GM21723 (cell line): ENCODE results near the gene HSDL1.

Source experiments
- ATAC-seq: cut with Tn5 transposase; IDR thresholded peaks from one replicate; pipeline ENCODE4 v1.9.1; 2021; ENCODE audit warnings: mild to moderate bottlenecking, moderate library complexity; ENCODE audit not compliant: unreplicated experiment

Gene HSDL1

DNA sequence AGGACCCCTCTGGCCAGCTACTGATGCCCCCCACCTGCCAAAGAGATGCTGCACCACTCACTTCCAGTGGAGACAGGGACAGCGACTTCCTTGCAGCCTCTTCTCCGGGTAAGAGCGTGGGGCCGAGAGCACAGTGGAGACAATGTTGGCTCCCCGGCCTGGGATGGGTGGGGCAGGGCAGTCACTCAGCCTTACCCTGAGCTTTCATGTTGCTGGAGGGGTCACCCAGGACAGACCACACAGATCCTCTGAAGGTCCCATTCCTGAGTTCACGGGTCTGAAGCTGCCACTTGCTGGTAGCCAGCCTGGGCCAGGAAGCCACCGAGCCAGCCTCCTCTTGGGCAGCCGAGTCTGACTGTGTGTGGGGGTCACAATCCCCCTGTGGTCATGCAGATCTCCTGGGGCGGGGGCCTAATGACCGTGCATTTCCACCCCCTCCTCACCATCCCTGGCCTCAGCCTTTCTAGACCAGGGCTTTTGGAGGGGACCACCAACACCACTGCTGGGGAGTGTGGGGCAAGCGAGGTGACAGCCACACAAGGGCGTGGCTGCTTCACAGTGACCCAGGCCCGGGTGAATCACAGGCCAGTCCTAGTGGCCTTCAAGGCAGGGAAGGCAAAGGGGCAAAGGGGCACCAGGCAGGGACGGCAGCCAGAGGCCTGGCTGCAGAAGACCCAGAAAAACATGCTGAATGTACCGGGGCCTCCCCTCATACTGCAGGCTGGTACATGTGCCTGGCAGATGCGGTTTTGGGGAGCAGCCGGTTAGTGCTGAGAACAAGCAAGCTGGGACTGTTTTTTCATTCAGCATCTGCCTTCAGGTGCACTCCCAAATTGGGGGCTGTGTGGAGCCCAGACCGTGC lies 31.4 kb upstream of the HSDL1 start:
- ATAC-seq = no peak

GRCh38 chr16:84175350-84176081 lies 30.5 kb upstream of the HSDL1 start:
- ATAC-seq = peak; percentile 83

GRCh38 chr16:84174396-84174795 lies 29.4 kb upstream of the HSDL1 start:
- no peak for ATAC-seq

GRCh38 chr16:84169765-84170310 lies 24.9 kb upstream of the HSDL1 start:
- no peak for ATAC-seq

DNA sequence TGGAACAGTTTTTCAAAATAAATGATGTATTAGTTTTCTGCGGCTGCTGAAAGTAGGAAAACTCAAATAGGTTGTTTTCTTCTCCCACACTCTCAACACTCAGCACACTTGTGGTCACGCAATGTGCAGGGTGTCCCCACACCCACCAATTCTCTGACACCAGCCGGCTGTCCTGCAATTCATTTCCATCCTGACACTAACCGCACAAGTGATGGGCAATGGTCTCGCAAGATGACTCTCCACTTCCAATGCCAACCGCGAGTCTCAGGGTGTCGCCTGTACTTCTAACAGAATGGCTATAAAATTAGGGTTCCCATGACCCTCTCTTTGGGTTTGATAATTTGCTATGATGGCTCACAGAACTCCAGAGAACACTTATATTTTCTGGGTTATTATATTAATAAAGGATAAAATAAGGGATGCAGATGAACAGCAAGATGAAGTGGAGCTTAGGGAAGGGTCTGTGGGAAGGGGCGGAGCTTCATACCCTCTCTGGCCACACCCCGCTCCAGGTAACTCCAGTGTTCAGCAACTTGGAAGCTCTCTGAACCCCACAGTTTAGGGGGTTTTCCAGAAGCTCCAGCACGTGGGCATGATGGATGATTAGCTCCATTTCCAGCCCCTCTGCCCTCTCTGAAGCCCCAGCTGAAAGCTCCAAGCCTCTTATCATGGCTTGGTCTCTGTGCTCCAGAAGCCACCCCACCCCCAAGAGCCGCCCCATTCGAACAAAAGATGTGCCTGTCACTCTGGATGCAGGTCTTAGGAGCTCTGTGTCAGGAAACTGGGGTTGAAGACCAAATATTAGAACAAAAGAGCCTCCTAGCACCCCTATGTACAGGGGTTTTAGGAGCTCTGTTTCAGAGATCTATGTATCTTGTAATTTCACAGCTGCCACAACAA lies 22.1 kb upstream of the HSDL1 start:
- ATAC-seq = no peak

DNA sequence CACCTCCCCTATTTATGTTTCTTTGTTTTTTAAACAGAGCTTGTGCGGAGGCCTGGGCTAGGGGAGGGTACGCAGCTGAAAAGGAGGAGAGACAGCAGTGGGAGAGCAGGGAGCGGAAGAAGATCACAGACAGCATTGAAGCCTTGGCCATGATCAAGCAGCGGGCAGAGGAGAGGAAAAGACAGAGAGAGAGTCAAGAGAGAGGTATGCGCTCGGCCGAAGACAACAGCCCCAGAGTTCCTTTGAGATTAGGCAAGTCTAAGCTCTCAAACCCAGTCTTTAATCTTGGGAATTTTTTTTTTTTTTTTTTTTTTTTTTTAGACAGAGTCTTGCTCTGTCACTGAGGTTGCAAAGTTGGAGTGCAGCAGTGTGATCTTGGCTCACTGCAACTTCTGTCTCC lies 20.8 kb upstream of the HSDL1 start:
- ATAC-seq = no peak

GRCh38 chr16:84161801-84162200 lies 16.8 kb upstream of the HSDL1 start:
- ATAC-seq = no peak

GRCh38 chr16:84161037-84161436 lies 16.1 kb upstream of the HSDL1 start:
- no peak for ATAC-seq

- ATAC-seq = no peak
Observed at GRCh38 chr16:84159800-84160199, 14.8 kb upstream of the HSDL1 start.

GRCh38 chr16:84159007-84159406 lies 14.0 kb upstream of the HSDL1 start:
- no peak for ATAC-seq

GRCh38 chr16:84156342-84156784 lies 11.4 kb upstream of the HSDL1 start:
- no peak for ATAC-seq

DNA sequence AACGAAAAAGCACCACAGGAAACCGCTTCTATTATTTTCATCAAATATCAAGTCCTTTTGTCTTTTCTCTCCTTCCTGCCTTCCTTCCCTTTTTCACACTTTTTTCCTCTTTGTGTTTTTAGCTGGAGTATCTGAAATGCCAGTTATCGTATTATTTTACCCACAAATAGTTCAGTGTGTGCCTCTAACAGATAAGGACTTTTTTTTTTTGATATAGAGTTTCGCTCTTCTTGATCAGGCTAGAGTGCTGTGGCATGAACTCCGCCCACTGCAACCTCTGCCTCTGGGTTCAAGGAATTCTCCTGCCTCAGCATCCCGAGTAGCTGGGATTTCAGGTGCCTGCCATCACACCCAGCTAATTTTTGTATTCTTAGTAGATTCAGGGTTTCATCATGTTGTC lies 10.8 kb upstream of the HSDL1 start:
- no peak for ATAC-seq

GRCh38 chr16:84155226-84155625 lies 10.2 kb upstream of the HSDL1 start:
- no peak for ATAC-seq

GRCh38 chr16:84153660-84154214 lies 8.8 kb upstream of the HSDL1 start:
- no peak for ATAC-seq

DNA sequence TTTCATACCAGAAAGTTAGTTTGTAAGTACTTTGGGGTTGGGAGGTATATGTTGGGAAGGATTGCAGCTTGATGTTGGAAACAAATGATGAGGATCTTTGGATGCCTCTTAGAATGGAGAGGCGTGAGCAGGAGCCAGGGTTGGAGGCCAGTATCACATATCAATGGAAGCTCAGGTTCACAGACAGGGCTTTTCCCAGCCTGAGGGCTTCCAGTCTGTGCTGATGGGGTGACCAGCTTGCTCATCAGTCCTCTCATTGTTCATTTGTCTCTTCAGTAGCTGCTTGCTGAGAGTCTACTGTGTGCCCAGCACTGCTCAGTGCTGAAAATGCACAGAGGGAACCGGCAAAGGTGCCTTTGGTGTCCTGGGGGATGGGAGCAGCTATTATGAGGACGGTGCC lies 5.9 kb upstream of the HSDL1 start:
- ATAC-seq = no peak

- ATAC-seq = no peak
Observed at GRCh38 chr16:84144209-84144858, 643 bp downstream of the HSDL1 start.

- no peak for ATAC-seq
Observed at GRCh38 chr16:84143784-84144199, 1.2 kb downstream of the HSDL1 start.

GRCh38 chr16:84143081-84143480 lies 1.9 kb downstream of the HSDL1 start:
- ATAC-seq = no peak

DNA sequence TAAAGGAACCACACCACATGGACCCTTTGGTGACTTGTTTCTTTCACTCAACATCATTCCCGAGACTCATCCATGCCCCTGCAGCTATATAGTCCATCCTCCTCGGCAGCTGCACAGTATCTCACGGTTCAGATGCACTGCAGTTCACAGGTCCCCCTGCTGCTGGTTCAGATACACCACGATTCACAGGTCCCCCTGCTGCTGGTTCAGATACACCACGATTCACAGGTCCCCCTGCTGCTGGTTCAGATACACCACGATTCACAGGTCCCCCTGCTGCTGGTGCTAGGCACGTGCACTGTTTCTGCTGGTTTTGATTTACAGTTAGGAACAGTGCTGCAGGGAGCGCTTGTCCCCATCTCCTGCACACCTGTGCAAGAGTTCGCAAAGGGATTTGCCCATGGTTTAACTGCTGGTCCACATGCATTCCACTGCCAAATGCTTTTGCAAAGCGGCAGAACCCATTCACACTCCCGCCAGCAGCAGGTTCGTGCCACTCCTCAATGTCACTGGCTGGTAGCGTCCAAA lies 3.8 kb downstream of the HSDL1 start:
- ATAC-seq = no peak
